ENCODE measurements around the gene OXLD1.
"Not testable (repeated sequence)": the region's sequence is repeated elsewhere in the genome, so short reads cannot be mapped to it uniquely, and the experiment has no call there.

OXLD1 gene

GRCh38 chr17:81621494-81622130, 44.8 kb downstream of the OXLD1 start:
- TF ChIP-seq CTCF (IDR thresholded peaks at IDR 0.05; ENCODE audit: borderline replicate concordance, insufficient read depth, low read depth, low read length) = no peak
- no peak overlapping the region for H3K4me3 ChIP-seq (ENCODE audit: low read depth, low read length)

GRCh38 chr17:81618307-81618706, 48.1 kb downstream of the OXLD1 start:
- not testable (repeated sequence) for H3K4me3 ChIP-seq (ENCODE audit: low read depth, low read length)

- H3K4me3 ChIP-seq (ENCODE audit: low read depth, low read length) = no peak overlapping the region
- no peak for TF ChIP-seq CTCF (IDR thresholded peaks at IDR 0.05; ENCODE audit: borderline replicate concordance, insufficient read depth, low read depth, low read length)
Observed at GRCh38 chr17:81616877-81617276, 49.5 kb downstream of the OXLD1 start.

- no peak overlapping the region for H3K4me3 ChIP-seq (ENCODE audit: low read depth, low read length)
- TF ChIP-seq CTCF (IDR thresholded peaks at IDR 0.05; ENCODE audit: borderline replicate concordance, insufficient read depth, low read depth, low read length) = no peak
Observed at GRCh38 chr17:81615401-81615930, 50.9 kb downstream of the OXLD1 start.
